ENCODE data around the gene DIABLO.
"Not testable (repeated sequence)": the region's sequence is repeated elsewhere in the genome, so short reads cannot be mapped to it uniquely, and the experiment has no call there.

DIABLO gene

DNA sequence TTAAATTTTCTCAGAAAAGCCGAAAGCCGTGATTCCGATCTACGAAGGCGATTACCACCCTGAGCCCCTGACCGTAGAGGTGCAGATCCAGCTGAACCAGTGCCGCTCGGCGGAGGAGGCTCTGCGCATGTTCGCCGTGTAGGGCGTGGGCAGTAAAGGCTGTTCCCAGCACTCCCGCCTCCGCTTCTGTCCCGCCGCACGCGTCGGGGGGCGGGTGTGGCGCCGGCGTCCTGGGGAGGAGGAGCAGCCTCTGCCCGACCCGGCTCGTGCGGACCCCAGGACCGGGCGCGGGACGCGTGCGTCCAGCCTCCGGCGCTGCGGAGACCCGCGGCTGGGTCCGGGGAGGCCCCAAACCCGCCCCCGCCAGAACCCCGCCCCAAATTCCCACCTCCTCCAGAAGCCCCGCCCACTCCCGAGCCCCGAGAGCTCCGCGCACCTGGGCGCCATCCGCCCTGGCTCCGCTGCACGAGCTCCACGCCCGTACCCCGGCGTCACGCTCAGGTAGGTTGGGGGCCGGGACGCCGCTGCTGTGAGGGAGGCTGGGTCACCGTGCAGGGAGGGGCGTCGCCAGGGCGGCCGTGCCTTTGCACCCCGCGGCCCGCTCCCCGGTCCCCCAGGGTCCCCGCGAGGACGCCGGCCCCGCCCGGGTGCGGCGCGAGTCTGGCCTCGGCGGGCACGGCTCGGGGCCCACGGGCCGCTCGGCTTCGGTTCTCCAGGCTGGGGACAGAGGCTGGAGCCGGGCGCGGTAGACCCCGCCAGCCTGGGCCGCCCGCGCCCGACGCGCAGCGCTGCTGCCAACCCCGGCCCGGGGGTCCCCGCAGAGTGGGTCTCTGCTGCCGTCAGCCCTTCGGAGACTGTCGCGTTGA lies 22.3 kb downstream of the DIABLO start, which contains the start of gene B3GNT4:
Gene B3GNT4, plus strand, starts transcription at position 409 of the 866 bp plus-strand sequence. CDS start 910 bp downstream, outside the sequence.
- Histone ChIP-seq H3K27ac (ENCODE audit: low read depth, low read length) (no peak within 1 kb of the TSS), H3K36me3 (ENCODE audit: control insufficient read depth in 5 of 5, insufficient read depth in 5 of 5, low read length in 5 of 5) (peaks cover 0 to 20% (median 18%) of the 10 kb centered on the region in 5 donors), H3K9ac (ENCODE audit: low read length in 5 of 5) (peak within 1 kb of the TSS in 2 of 5 donors; percentile 23 to 56), H3K4me1 (ENCODE audit: control insufficient read depth in 5 of 5, insufficient read depth in 5 of 5, low read length in 5 of 5) (peaks cover 0 to 30% (median 14%) of the 10 kb centered on the region in 5 donors), H3K9me3 (ENCODE audit: control insufficient read depth in 5 of 5, low read length in 5 of 5) (no peaks in the 10 kb centered on the region), H3K27me3 (ENCODE audit: control insufficient read depth in 5 of 5, insufficient read depth in 4 of 5, low read length in 5 of 5) (peaks cover 19 to 56% (median 44%) of the 10 kb centered on the region in 5 donors), H3K4me3 (ENCODE audit: low read depth in 1 of 5, low read length in 5 of 5) (peak within 1 kb of the TSS in 4 of 5 donors; percentile 54 to 73 (median 66))

GRCh38 chr12:122202811-122203210 lies 23.0 kb downstream of the DIABLO start:
- H3K4me3 ChIP-seq (ENCODE audit: low read depth in 1 of 5, low read length in 5 of 5), result peak overlapping the region in 4 of 5 donors; percentile 54 to 73 (median 66)
- not testable (repeated sequence) for H3K27ac ChIP-seq (ENCODE audit: low read depth, low read length); H3K9me3 ChIP-seq (ENCODE audit: control insufficient read depth in 5 of 5, low read length in 5 of 5)
- peak overlapping the region in 1 of 5 donors; percentile 56 for H3K9ac ChIP-seq (ENCODE audit: low read length in 5 of 5)
- H3K4me1 ChIP-seq (ENCODE audit: control insufficient read depth in 5 of 5, insufficient read depth in 5 of 5, low read length in 5 of 5), result peaks cover 0 to 30% (median 14%) of the 10 kb centered on the region in 5 donors
- peaks cover 19 to 56% (median 44%) of the 10 kb centered on the region in 5 donors for H3K27me3 ChIP-seq (ENCODE audit: control insufficient read depth in 5 of 5, insufficient read depth in 4 of 5, low read length in 5 of 5)
- H3K36me3 ChIP-seq (ENCODE audit: control insufficient read depth in 5 of 5, insufficient read depth in 5 of 5, low read length in 5 of 5), result peaks cover 0 to 13% (median 11%) of the 10 kb centered on the region in 5 donors

- Histone ChIP-seq H3K36me3 (ENCODE audit: control insufficient read depth in 5 of 5, insufficient read depth in 5 of 5, low read length in 5 of 5) (peaks cover 0 to 5% (median 3%) of the 10 kb centered on the region in 5 donors), H3K4me1 (ENCODE audit: control insufficient read depth in 5 of 5, insufficient read depth in 5 of 5, low read length in 5 of 5) (peaks cover 0 to 30% (median 14%) of the 10 kb centered on the region in 5 donors), H3K4me3 (ENCODE audit: low read depth in 1 of 5, low read length in 5 of 5) (no peak overlapping the region), H3K27me3 (ENCODE audit: control insufficient read depth in 5 of 5, insufficient read depth in 4 of 5, low read length in 5 of 5) (peaks cover 19 to 56% (median 44%) of the 10 kb centered on the region in 5 donors), H3K9ac (ENCODE audit: low read length in 5 of 5) (no peak overlapping the region), H3K27ac (ENCODE audit: low read depth, low read length) (no peak overlapping the region), H3K9me3 (ENCODE audit: control insufficient read depth in 5 of 5, low read length in 5 of 5) (no peaks in the 10 kb centered on the region)
Measured at GRCh38 chr12:122202017-122202416, 23.8 kb downstream of the DIABLO start.

DNA sequence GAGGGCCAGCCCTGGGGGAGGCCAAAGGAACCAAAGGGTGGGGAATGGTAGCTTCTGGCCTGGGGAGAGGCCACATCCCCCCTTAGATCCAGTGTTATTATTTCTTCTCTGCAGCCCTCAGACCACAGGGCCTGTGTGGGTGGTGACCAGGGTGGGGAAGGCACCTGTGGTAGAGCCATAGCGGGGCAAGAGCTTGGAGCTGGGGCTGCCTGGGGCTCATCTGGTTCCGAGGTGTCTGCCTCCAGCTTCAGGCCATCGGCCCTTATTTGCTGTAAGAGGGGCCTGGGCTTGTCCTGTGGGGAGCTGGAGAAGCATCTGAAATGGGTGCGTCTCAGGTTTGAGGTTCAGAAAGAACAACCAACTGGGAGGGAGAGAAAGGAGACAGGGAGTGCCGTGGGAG lies 24.5 kb downstream of the DIABLO start:
- H3K36me3 ChIP-seq (ENCODE audit: control insufficient read depth in 5 of 5, insufficient read depth in 5 of 5, low read length in 5 of 5), result no peaks in the 10 kb centered on the region
- no peaks in the 10 kb centered on the region for H3K9me3 ChIP-seq (ENCODE audit: control insufficient read depth in 5 of 5, low read length in 5 of 5)
- no peak overlapping the region for H3K4me3 ChIP-seq (ENCODE audit: low read depth in 1 of 5, low read length in 5 of 5)
- peaks cover 0 to 30% (median 14%) of the 10 kb centered on the region in 5 donors for H3K4me1 ChIP-seq (ENCODE audit: control insufficient read depth in 5 of 5, insufficient read depth in 5 of 5, low read length in 5 of 5)
- H3K9ac ChIP-seq (ENCODE audit: low read length in 5 of 5), result no peak overlapping the region
- H3K27me3 ChIP-seq (ENCODE audit: control insufficient read depth in 5 of 5, insufficient read depth in 4 of 5, low read length in 5 of 5), result peaks cover 19 to 60% (median 44%) of the 10 kb centered on the region in 5 donors
- H3K27ac ChIP-seq (ENCODE audit: low read depth, low read length), result no peak overlapping the region

GRCh38 chr12:122200541-122201175 lies 25.2 kb downstream of the DIABLO start:
- peaks cover 19 to 55% (median 43%) of the 10 kb centered on the region in 5 donors for H3K27me3 ChIP-seq (ENCODE audit: control insufficient read depth in 5 of 5, insufficient read depth in 4 of 5, low read length in 5 of 5)
- H3K4me3 ChIP-seq (ENCODE audit: low read depth in 1 of 5, low read length in 5 of 5), result no peak overlapping the region

DNA sequence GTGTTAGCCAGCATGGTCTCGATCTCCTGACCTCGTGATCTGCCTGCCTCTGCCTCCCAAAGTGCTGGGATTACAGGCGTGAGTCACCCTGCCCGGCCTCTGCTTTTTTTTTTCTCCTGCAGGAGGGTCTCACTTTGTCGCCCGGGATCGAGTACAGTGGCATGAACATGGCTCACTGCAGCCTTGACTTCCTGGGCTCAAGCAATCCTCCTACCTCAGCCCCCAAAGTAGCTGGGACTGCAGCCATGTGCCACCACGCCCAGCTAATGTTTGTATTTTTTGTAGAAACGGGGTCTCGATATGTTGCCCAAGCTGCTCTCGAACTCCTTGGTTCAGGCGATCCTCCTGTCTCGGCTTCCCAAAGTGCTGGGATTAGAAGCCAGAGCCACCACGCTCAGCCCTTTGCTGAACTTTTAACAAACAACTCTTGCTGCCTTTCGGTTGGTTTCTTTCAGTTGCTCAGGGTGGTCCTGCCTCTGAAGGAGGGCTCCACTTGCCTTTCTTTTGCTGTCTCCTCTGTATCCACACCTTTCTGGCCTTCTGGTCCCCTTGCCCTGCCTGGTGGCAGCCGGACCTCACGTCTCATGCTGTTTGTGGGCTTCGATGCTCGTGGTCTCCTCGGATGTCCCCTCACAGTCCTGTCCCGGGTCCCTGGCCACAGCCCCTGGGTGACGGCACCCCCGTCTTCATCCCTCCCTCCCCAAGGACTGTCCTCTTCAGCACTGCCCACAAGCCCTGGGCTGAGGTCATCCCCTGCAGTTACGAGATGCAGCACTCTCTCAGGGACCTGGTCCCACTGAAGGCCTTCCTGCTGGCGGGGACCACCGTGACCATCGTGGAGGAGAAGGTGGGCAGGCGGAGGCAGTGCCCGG lies 26.1 kb downstream of the DIABLO start:
- Histone ChIP-seq H3K9me3 (ENCODE audit: control insufficient read depth in 5 of 5, low read length in 5 of 5) (peaks cover 0 to 5% (median 0%) of the 10 kb centered on the region in 5 donors), H3K27me3 (ENCODE audit: control insufficient read depth in 5 of 5, insufficient read depth in 4 of 5, low read length in 5 of 5) (peaks cover 15 to 47% (median 34%) of the 10 kb centered on the region in 5 donors), H3K4me3 (ENCODE audit: low read depth in 1 of 5, low read length in 5 of 5) (no peak overlapping the region)

More at GRCh38 chr12:122200541-122201175, 25.2 kb downstream of the DIABLO start:
- Histone ChIP-seq H3K27ac (ENCODE audit: low read depth, low read length) (no peak overlapping the region), H3K9ac (ENCODE audit: low read length in 5 of 5) (no peak overlapping the region), H3K4me1 (ENCODE audit: control insufficient read depth in 5 of 5, insufficient read depth in 5 of 5, low read length in 5 of 5) (peaks cover 0 to 27% (median 14%) of the 10 kb centered on the region in 5 donors), H3K9me3 (ENCODE audit: control insufficient read depth in 5 of 5, low read length in 5 of 5) (no peaks in the 10 kb centered on the region), H3K36me3 (ENCODE audit: control insufficient read depth in 5 of 5, insufficient read depth in 5 of 5, low read length in 5 of 5) (no peaks in the 10 kb centered on the region)

GRCh38 chr12:122197612-122197966 lies 28.3 kb downstream of the DIABLO start:
- Histone ChIP-seq H3K9ac (ENCODE audit: low read length in 5 of 5) (no peak overlapping the region), H3K27ac (ENCODE audit: low read depth, low read length) (no peak overlapping the region), H3K4me1 (ENCODE audit: control insufficient read depth in 5 of 5, insufficient read depth in 5 of 5, low read length in 5 of 5) (no peaks in the 10 kb centered on the region), H3K27me3 (ENCODE audit: control insufficient read depth in 5 of 5, insufficient read depth in 4 of 5, low read length in 5 of 5) (peaks cover 8 to 37% (median 22%) of the 10 kb centered on the region in 5 donors), H3K4me3 (ENCODE audit: low read depth in 1 of 5, low read length in 5 of 5) (no peak overlapping the region), H3K9me3 (ENCODE audit: control insufficient read depth in 5 of 5, low read length in 5 of 5) (peaks cover 0 to 5% (median 0%) of the 10 kb centered on the region in 5 donors), H3K36me3 (ENCODE audit: control insufficient read depth in 5 of 5, insufficient read depth in 5 of 5, low read length in 5 of 5) (no peaks in the 10 kb centered on the region)

More for the DNA sequence above, 26.1 kb downstream of the DIABLO start:
- Histone ChIP-seq H3K9ac (ENCODE audit: low read length in 5 of 5) (no peak overlapping the region), H3K36me3 (ENCODE audit: control insufficient read depth in 5 of 5, insufficient read depth in 5 of 5, low read length in 5 of 5) (no peaks in the 10 kb centered on the region), H3K27ac (ENCODE audit: low read depth, low read length) (no peak overlapping the region), H3K4me1 (ENCODE audit: control insufficient read depth in 5 of 5, insufficient read depth in 5 of 5, low read length in 5 of 5) (peaks cover 0 to 19% (median 10%) of the 10 kb centered on the region in 5 donors)

- Histone ChIP-seq H3K4me3 (ENCODE audit: low read depth in 1 of 5, low read length in 5 of 5) (no peak overlapping the region), H3K4me1 (ENCODE audit: control insufficient read depth in 5 of 5, insufficient read depth in 5 of 5, low read length in 5 of 5) (no peaks in the 10 kb centered on the region), H3K27ac (ENCODE audit: low read depth, low read length) (no peak overlapping the region), H3K9ac (ENCODE audit: low read length in 5 of 5) (no peak overlapping the region), H3K27me3 (ENCODE audit: control insufficient read depth in 5 of 5, insufficient read depth in 4 of 5, low read length in 5 of 5) (peaks cover under 1 to 19% (median 10%) of the 10 kb centered on the region in 5 donors), H3K9me3 (ENCODE audit: control insufficient read depth in 5 of 5, low read length in 5 of 5) (peaks cover 0 to 5% (median 0%) of the 10 kb centered on the region in 5 donors), H3K36me3 (ENCODE audit: control insufficient read depth in 5 of 5, insufficient read depth in 5 of 5, low read length in 5 of 5) (no peaks in the 10 kb centered on the region)
Measured at GRCh38 chr12:122195405-122195804, 30.4 kb downstream of the DIABLO start.

- H3K9me3 ChIP-seq (ENCODE audit: control insufficient read depth in 5 of 5, low read length in 5 of 5), result peaks cover 0 to 5% (median 0%) of the 10 kb centered on the region in 5 donors
- H3K4me1 ChIP-seq (ENCODE audit: control insufficient read depth in 5 of 5, insufficient read depth in 5 of 5, low read length in 5 of 5), result no peaks in the 10 kb centered on the region
- H3K36me3 ChIP-seq (ENCODE audit: control insufficient read depth in 5 of 5, insufficient read depth in 5 of 5, low read length in 5 of 5), result no peaks in the 10 kb centered on the region
- no peak overlapping the region for H3K27ac ChIP-seq (ENCODE audit: low read depth, low read length)
- no peak overlapping the region for H3K4me3 ChIP-seq (ENCODE audit: low read depth in 1 of 5, low read length in 5 of 5)
- H3K27me3 ChIP-seq (ENCODE audit: control insufficient read depth in 5 of 5, insufficient read depth in 4 of 5, low read length in 5 of 5), result peaks cover 4 to 19% (median 8%) of the 10 kb centered on the region in 5 donors
- no peak overlapping the region for H3K9ac ChIP-seq (ENCODE audit: low read length in 5 of 5)
Measured at GRCh38 chr12:122194804-122195203, 31.0 kb downstream of the DIABLO start.

Data from subcutaneous abdominal adipose tissue (tissue), 5 donors.